Bronchial epithelial cell (primary cell): Measurements from ENCODE around the gene RELL2. TPM values are rescaled to one million over a fixed set of nuclear protein-coding genes. Genes with fewer than 3 reads are reported as not detected.

Source experiments
- DNase-seq: peaks from one replicate; pipeline ENCODE4 v3.0.0-alpha.2; 2010; ENCODE audit warnings: low read depth
- FAIRE-seq: peaks from 2 replicates; lab custom pipeline; 2011; peaks lifted over from hg19 to GRCh38; lab: Jason Lieb, UNC
- H3K27me3 ChIP-seq: 2 replicates; pipeline ENCODE4 v1.5.1; 2011; ENCODE audit warnings: low read length; ENCODE audit not compliant: control insufficient read depth, insufficient read depth
- H3K36me3 ChIP-seq: 2 replicates; pipeline ENCODE4 v1.5.1; 2011; ENCODE audit warnings: low read length; ENCODE audit not compliant: control insufficient read depth, insufficient read depth
- H3K4me3 ChIP-seq: 2 replicates; pipeline ENCODE4 v1.5.1; 2011; ENCODE audit warnings: mild to moderate bottlenecking, low read depth, low read length, control low read depth
- CTCF ChIP-seq: IDR thresholded peaks from 2 replicates; pipeline ENCODE4 v1.5.1; 2011; ENCODE audit warnings: mild to moderate bottlenecking, moderate library complexity, low read length, control low read depth, inconsistent platforms; ENCODE audit not compliant: insufficient read depth, severe bottlenecking
- total RNA-seq: library from RNA; depleted of rRNA; stranded (reverse); fragments of >200 nt; gene quantifications from 2 replicates; pipeline ENCODE4 v1.2.1, GENCODE V29; 2014

Gene RELL2
- total RNA-seq, 1 donor from 2014 or later: 16.6 TPM

DNA sequence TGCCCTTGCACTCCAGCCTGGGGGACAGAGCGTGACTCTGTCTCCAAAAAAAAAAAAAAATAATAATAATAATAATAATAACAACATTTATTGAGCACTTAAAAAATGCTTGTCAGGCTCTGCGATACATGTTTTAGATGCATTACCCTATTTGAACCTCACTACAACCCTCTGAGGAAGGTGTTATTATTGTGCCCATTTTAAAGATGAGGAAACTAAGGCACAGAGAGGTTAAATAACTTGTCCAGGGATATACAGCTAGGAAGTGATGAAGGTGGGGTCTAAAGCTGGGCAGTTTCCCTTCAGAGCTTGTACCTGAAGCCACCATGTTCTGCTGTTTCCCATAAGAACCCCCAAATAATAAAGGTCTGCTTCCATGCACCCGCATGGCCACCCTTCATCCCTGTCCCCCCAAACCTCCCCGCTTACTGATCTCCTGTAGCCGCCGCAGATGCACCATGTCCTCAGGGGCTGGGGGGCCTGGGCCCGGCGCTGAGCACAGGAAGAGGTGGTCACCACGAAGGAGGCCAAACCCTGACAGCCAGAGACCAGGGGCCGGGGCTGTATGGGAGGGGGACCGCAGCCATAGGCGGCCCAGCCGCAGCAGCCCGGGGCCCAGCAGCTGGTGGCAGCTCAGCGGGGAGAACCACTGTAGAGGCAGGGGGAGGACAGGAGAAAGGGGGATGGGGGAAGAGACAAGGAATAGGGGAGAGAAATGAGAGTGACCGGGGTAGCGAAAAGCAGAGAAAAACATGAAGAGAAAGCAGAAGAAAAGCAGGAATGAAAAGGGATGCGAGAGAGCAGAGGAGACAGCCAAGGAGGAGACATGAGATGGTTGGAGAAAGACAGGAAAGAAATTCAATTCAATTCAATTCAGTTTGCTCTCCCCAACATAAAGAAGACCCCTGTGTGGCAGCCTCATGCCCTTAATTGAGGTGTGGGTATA, 29.5 kb downstream of the RELL2 start:
- H3K36me3 ChIP-seq: peaks cover 9% of the 10 kb centered on the region
- FAIRE-seq (no peak), DNase-seq (no peak)
- no peak for TF ChIP-seq CTCF
- no peaks in the 10 kb centered on the region for H3K27me3 ChIP-seq
- H3K4me3 ChIP-seq: no peak overlapping the region

GRCh38 chr5:141668601-141669265, 31.9 kb downstream of the RELL2 start:
- H3K36me3 ChIP-seq: peaks cover 16% of the 10 kb centered on the region
- no peaks in the 10 kb centered on the region for H3K27me3 ChIP-seq
- H3K4me3 ChIP-seq: no peak overlapping the region
- FAIRE-seq: no peak
- DNase-seq: no peak
- TF ChIP-seq CTCF: no peak

- no peak for DNase-seq
- Histone ChIP-seq H3K27me3 (no peaks in the 10 kb centered on the region), H3K4me3 (no peak overlapping the region), H3K36me3 (peaks cover 13% of the 10 kb centered on the region)
- no peak for TF ChIP-seq CTCF
- FAIRE-seq: no peak
Measured at GRCh38 chr5:141669520-141669919, 32.7 kb downstream of the RELL2 start.

DNA sequence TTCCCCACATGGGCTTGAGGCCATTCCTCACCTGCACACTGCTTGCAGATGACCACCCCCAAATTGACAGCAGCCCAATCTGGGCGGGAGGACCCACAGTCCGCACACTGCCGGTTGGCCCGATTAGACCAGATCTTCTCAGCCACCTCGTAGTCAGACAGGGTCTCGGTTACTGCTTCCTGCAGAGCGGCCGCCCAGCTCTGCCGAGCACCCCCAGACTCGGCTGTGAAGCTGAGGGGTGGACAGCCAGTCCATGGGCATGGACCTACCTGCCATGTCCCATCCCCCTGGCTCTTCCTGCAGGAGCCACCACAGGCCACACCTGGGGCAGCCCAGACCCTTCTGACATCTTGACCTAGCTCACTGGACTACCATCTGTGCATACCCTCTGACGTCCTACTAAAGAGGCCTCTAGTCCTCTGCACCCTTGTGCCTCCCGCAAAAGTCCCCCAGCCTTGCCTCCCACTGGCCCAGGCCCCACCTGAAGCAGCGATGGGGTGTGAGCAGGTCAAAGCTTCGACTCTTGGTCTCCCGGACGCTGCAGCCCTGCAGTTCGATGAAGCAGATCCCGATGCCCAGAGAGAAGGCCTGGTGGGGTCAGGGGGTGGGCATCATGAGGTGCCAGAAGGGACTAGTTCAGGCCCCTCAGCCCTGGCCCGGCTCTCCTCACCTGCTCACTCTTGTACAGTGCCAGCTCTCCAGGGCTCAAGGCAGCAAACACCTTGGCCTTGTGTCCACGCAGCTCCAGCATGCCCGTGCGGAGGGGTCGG, 35.5 kb downstream of the RELL2 start:
- no peak for DNase-seq
- Histone ChIP-seq H3K36me3 (peaks cover 12% of the 10 kb centered on the region), H3K27me3 (no peaks in the 10 kb centered on the region), H3K4me3 (no peak overlapping the region)
- FAIRE-seq: no peak
- TF ChIP-seq CTCF: no peak

GRCh38 chr5:141672841-141673813, 36.3 kb downstream of the RELL2 start:
- Histone ChIP-seq H3K36me3 (peaks cover 12% of the 10 kb centered on the region), H3K4me3 (no peak overlapping the region), H3K27me3 (no peaks in the 10 kb centered on the region)
- TF ChIP-seq CTCF: no peak
- DNase-seq (no peak), FAIRE-seq (no peak)
